ENCODE data around the gene GNG14.

DNA sequence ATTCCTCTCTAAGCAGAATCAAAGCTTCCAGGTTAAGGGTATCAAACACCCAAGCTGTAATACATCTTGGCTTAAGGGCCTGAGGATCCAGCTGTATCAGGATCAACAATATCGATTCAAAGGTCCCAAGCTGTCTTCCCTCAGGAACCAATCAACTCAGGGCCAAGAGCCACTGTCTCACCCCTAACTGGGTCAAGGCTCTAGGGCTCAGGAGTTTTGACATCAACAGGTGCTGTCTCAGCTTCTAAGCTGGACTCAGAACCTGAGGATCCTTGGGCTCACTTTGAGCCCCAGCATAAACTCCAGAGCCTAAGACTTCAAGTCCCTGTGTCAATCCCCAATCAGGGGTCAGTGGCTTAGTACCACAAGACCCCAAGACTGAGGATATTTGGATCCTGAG, 7.7 kb downstream of the GNG14 start:
- no peak for TF ChIP-seq POLR2A (IDR thresholded peaks at IDR 0.05)
- TF ChIP-seq, protein P1, sequence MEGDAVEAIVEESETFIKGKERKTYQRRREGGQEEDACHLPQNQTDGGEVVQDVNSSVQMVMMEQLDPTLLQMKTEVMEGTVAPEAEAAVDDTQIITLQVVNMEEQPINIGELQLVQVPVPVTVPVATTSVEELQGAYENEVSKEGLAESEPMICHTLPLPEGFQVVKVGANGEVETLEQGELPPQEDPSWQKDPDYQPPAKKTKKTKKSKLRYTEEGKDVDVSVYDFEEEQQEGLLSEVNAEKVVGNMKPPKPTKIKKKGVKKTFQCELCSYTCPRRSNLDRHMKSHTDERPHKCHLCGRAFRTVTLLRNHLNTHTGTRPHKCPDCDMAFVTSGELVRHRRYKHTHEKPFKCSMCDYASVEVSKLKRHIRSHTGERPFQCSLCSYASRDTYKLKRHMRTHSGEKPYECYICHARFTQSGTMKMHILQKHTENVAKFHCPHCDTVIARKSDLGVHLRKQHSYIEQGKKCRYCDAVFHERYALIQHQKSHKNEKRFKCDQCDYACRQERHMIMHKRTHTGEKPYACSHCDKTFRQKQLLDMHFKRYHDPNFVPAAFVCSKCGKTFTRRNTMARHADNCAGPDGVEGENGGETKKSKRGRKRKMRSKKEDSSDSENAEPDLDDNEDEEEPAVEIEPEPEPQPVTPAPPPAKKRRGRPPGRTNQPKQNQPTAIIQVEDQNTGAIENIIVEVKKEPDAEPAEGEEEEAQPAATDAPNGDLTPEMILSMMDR (IDR thresholded peaks at IDR 0.05) = no peak
- no peak for TF ChIP-seq EP300 (IDR thresholded peaks at IDR 0.05)
